Measurements from ENCODE around the gene ZNF524.
A peak's percentile ranks its signal among the peaks of the same experiment; 100 is the strongest.

Gene ZNF524

GRCh38 chr19:55652311-55653128 lies 52.4 kb downstream of the ZNF524 start:
- Histone ChIP-seq H3K4me3 (ENCODE audit: low read length in 2 of 2) (no peak overlapping the region), H2AK5ac (ENCODE audit: low read depth, low read length) (peak overlapping the region; percentile 70), H3K4me1 (ENCODE audit: control insufficient read depth in 2 of 2, insufficient read depth in 1 of 2, low read depth in 1 of 2, low read length in 2 of 2) (peaks cover 15 to 19% of the 10 kb centered on the region in 2 donors), H2BK120ac (ENCODE audit: low read depth, low read length) (no peak overlapping the region), H3K9ac (ENCODE audit: low read depth, low read length, poor library complexity) (no peak overlapping the region), H4K91ac (ENCODE audit: low read depth, low read length, poor library complexity) (no peak overlapping the region), H3K4me2 (ENCODE audit: insufficient read depth, low read length, poor library complexity, severe bottlenecking) (no peak overlapping the region), H2BK5ac (ENCODE audit: low read length) (no peak overlapping the region), H3K79me1 (ENCODE audit: low read depth, low read length) (peaks cover 17% of the 10 kb centered on the region), H3K27me3 (ENCODE audit: control insufficient read depth in 3 of 3, insufficient read depth in 3 of 3, low read depth in 1 of 3, low read length in 3 of 3) (no peaks in the 10 kb centered on the region), H3K27ac (replicated peaks; ENCODE audit: low read length) (no peak overlapping the region), H3K9me3 (replicated peaks in 1 of 2; ENCODE audit: control insufficient read depth in 2 of 2, insufficient read depth in 1 of 2, low read depth in 1 of 2, low read length in 2 of 2) (no peaks in the 10 kb centered on the region), H3K4ac (ENCODE audit: low read length) (no peak overlapping the region), H2AFZ (ENCODE audit: low read length) (no peak overlapping the region), H4K8ac (ENCODE audit: low read depth, low read length) (no peak overlapping the region), H3K23ac (ENCODE audit: low read depth, low read length, poor library complexity) (peak overlapping the region; percentile 25), H3K36me3 (replicated peaks in 1 of 2; ENCODE audit: control insufficient read depth in 2 of 2, insufficient read depth in 2 of 2, low read length in 2 of 2) (peaks cover 13 to 43% of the 10 kb centered on the region in 2 donors), H2BK12ac (ENCODE audit: low read length) (no peak overlapping the region), H2BK15ac (ENCODE audit: low read length) (no peak overlapping the region), H3K18ac (ENCODE audit: low read length) (no peak overlapping the region), H3K14ac (ENCODE audit: low read length) (no peak overlapping the region)
- no peak for DNase-seq (ENCODE audit: low spot score)
- WGBS, 2 donors (ENCODE audit: extremely low coverage in 2 of 2, insufficient read length in 2 of 2, insufficient replicate concordance in 1 of 2), result no CpG with 5 or more reads among the region's 71 CpGs
